ENCODE data around the gene TMEM141. TPM values are rescaled to one million over a fixed set of nuclear protein-coding genes. Genes with fewer than 3 reads are reported as not detected.
A peak's percentile ranks its signal among the peaks of the same experiment; 100 is the strongest.

TMEM141 gene
- total RNA-seq, 1 donor from 2014 or later, result 64.4 TPM

DNA sequence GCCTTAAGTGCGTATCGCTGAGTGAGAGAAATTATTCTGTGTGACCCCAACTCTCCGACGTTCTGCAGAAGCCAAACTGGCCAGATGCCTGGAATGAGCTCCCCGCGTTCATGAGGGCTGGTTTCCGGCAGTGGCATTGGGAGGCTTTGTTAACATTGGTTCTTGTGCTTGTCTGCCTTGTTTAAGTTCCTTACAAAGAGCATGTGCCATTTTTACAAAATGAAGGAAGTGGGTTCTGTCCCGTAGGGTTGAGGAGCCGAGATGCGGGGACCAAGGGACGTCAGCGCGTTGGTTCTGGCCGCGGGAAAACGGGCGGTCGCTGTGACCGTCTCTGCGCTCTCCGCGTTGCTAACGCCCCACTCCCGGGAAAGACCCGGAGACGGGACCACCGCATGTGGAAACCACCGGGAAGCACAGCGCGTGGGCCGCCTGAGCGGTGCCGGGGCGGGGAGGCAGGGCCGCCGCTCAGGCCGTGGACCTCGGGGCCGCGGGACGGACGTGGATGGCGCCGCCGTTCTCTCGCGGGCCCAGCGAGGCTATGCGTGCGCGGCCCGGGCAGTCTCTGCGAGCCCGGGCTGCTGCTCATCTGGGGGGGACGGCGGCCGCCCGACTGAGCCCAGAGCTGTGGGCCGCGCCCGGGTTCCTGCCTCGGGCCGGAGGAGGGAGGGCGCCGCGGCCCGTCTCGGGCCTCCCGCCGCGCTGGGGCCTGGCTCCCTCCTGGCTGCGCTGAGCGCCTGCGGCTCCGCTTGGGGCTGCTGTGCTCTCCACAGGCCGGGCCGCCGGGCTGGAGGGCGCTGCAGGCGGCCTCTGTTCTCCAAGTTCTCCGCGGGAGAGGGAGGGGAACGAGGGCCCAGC, 30.1 kb downstream of the TMEM141 start:
- ATAC-seq, result peak; percentile 44
- no peak for DNase-seq

DNA sequence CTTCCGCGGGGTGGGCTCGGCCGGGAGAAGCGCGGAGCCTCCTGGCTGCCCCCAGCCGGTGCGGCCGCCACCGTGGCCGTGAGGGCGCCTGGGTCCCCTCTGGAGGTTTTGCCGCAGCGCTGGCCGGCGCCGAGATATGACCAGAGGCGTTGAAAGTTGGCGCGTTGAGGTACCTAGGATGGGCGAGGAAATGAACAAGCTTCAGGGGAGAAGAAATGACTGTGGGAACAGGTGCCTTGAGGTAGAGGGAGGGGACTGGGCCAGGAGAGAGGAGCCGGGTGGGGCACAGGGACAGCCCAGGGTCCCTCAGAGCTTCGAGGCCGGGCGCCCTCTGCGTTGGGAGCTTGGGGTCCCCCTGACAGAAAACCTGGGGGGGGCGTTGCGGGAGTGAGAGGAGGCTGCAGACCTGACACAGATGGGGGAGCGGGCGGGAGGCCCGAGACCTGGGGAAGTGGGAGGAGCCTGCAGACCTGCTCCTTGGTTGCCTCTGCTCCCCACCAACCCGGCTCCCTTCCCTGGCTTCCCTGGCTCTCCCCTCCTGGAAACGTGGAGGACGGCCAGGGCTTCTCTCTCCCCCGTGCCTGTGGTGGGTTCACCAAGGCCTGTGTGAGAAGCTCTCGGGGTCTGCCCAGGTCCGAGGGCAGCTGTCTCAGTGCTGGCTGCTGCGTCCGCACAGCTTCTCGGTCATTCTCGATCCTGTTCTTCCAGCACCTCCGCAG, 30.8 kb downstream of the TMEM141 start:
- ATAC-seq, result no peak
- Histone ChIP-seq H3K27ac (no peak overlapping the region), H3K4me1 (peaks cover 6% of the 10 kb centered on the region), H3K36me3 (peaks cover 25% of the 10 kb centered on the region), H3K27me3 (no peaks in the 10 kb centered on the region), H3K9me3 (no peaks in the 10 kb centered on the region), H3K4me3 (peak overlapping the region; percentile 23)
- DNase-seq, result no peak
- intact Hi-C loops (cut with DNase I), result no loop called here
- TF ChIP-seq CTCF (IDR thresholded peaks at IDR 0.05), result no peak

More for the DNA sequence above, 30.1 kb downstream of the TMEM141 start:
- TF ChIP-seq CTCF (IDR thresholded peaks at IDR 0.05), result no peak
- intact Hi-C loops (cut with DNase I), result no loop called here
- no peaks in the 10 kb centered on the region for H3K9me3 ChIP-seq
- peaks cover 25% of the 10 kb centered on the region for H3K36me3 ChIP-seq
- no peaks in the 10 kb centered on the region for H3K27me3 ChIP-seq
- H3K27ac ChIP-seq, result no peak overlapping the region
- peak overlapping the region; percentile 23 for H3K4me3 ChIP-seq
- peaks cover 6% of the 10 kb centered on the region for H3K4me1 ChIP-seq

DNA sequence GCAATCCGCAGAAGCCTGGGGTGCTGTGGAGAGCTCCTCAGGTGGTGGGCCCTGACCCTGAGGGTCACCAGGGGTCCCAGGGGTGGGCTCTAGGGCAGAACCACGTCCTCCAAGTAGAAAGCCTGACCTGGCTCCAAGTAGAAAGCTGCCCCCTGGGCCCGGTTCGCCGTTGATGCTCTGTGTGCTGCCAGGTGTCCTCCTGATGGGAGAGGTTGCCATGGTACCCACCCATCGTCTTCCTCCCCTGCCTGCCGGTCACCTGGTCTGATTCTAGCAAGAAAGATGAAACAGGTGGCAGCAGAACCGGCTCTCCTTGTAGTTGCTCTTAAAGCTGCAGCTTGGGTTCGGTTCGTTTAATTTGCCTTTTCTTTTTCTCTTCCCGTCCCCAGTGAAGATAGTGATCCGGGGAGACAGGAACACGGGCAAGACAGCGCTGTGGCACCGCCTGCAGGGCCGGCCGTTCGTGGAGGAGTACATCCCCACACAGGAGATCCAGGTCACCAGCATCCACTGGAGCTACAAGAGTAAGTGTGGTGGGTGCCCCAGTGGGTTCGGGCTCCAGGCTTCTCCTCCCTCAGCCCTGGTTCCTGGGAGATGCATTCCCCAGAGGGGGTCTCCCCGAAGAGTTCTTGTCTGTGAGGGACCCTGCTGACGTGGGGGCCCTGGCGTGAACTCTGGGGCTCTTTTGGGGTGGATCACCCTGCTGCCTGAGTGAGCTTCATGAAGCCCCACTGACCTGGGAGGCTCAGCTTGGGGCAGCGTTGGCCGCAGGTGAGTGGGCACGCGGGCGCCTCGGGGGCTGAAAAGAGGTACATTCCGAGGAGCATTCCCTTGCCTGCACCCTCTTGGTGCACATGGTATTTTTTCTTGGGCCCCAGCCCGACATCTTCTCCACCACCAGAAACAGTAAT, 32.2 kb downstream of the TMEM141 start:
- no peak overlapping the region for H3K4me3 ChIP-seq
- ATAC-seq (no peak), DNase-seq (no peak)
- intact Hi-C loops (cut with DNase I), result no loop called here
- H3K27ac ChIP-seq, result no peak overlapping the region
- peaks cover 6% of the 10 kb centered on the region for H3K4me1 ChIP-seq
- TF ChIP-seq CTCF (IDR thresholded peaks at IDR 0.05), result no peak
- H3K9me3 ChIP-seq, result no peaks in the 10 kb centered on the region
- no peaks in the 10 kb centered on the region for H3K27me3 ChIP-seq
- H3K36me3 ChIP-seq, result peaks cover 31% of the 10 kb centered on the region

DNA sequence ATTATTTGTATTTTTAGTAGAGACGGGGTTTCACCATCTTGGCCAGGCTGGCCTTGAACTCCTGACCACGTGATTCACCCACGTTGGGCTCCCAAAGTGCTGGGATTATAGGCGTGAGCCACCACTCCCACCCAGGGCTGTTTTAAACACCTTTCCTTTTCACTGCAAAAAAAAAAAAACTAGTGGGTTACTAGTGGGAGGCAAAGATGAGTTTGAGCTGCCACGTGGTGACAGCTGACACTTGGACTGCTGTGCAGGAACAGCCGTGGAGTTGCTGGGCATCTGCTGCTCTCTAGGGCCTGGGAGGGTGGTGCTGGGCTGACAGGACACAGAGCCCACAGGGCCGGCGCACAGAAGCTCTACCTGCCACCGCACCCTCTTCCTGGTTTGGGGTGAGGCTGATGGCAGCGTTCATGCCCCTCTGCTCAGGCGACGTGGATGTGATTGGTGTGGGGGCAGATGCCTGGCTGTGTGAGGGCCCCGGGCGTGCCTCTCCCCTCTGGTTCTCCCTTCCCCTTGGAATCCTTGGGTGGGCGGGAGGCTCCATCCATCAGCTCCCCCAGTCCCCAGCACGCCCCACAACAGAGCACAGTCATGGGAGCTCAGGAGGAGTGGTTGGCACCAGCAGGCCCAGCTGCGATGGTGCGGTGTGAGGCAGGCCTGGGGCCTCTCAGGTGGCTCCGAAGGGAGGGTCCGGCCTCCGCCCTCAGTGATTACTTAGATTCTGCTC, 33.5 kb downstream of the TMEM141 start:
- H3K9me3 ChIP-seq, result no peaks in the 10 kb centered on the region
- DNase-seq (no peak), ATAC-seq (no peak)
- H3K36me3 ChIP-seq, result peaks cover 44% of the 10 kb centered on the region
- no peak overlapping the region for H3K4me3 ChIP-seq
- peaks cover 6% of the 10 kb centered on the region for H3K4me1 ChIP-seq
- no peak overlapping the region for H3K27ac ChIP-seq
- no peaks in the 10 kb centered on the region for H3K27me3 ChIP-seq
- intact Hi-C loops (cut with DNase I), result no loop called here
- no peak for TF ChIP-seq CTCF (IDR thresholded peaks at IDR 0.05)

Measured in upper lobe of right lung (tissue), 1 donor.